Measurements from ENCODE around the gene CAMK2N1.

CAMK2N1 gene

DNA sequence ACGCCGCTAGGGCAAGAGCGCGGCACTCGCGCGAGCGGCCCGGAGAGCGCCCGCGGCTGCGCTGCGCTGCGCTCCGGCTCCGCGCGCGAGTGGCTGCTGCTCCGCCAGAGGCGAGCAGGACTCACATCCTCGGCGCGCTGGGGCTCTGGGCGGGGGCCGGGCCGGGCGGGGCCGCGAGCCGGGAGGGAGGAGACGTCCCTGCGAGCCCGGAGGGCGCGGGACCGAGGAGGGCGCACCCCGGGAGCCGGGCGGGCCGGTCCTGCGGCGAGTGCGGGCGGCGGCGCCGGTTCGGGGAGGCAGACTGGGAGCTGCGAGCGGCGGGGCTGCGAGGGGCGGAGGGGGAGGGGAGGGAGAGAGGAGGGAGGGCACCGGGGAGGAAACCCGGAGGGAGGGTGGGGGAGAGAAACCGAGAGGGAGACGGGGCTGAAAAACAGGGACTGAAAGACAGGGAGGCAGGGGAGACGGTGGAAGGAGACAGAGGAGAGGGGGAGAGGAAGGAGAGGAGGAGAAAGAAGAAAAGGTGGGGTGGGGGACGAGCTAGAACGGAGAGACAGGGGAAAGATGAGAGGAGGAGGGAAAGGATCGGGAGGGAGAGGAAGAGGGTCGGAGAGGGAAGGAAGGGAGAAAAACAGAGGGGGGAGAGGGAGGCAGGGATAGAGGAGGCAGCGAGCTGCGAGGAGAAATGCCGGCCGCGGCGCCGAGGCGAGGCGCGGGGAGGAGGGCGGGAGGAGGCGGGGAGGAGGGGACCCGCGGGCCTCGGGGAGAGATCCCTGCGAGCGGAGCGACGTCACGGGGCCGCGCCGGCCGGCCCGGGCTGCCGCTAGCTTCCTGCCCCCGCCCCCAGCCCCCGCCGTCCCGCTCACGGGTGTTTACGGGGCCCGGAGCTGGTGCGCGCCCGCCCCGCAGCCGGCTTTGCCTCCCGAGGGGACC, at the start of gene CAMK2N1:
CAMK2N1 (minus strand) TSS at position 684 of the 930 bp plus-strand sequence. CDS start 831 bp downstream, outside the sequence.
- DNase-seq (ENCODE audit: low spot score): peak; percentile 59
- TF ChIP-seq CTCF (IDR thresholded peaks at IDR 0.05; ENCODE audit: extremely low read depth, missing control alignments): no peak

GRCh38 chr1:20534659-20535417, 48.8 kb upstream of the CAMK2N1 start:
- no peak for TF ChIP-seq CTCF (IDR thresholded peaks at IDR 0.05; ENCODE audit: extremely low read depth, missing control alignments)
- DNase-seq (ENCODE audit: low spot score): no peak

GRCh38 chr1:20533635-20534034, 47.6 kb upstream of the CAMK2N1 start:
- no peak for TF ChIP-seq CTCF (IDR thresholded peaks at IDR 0.05; ENCODE audit: extremely low read depth, missing control alignments)

GRCh38 chr1:20530901-20531300, 44.9 kb upstream of the CAMK2N1 start:
- DNase-seq (ENCODE audit: low spot score): no peak
- no peak for TF ChIP-seq CTCF (IDR thresholded peaks at IDR 0.05; ENCODE audit: extremely low read depth, missing control alignments)

More at GRCh38 chr1:20533635-20534034, 47.6 kb upstream of the CAMK2N1 start:
- no peak for DNase-seq (ENCODE audit: low spot score)

DNA sequence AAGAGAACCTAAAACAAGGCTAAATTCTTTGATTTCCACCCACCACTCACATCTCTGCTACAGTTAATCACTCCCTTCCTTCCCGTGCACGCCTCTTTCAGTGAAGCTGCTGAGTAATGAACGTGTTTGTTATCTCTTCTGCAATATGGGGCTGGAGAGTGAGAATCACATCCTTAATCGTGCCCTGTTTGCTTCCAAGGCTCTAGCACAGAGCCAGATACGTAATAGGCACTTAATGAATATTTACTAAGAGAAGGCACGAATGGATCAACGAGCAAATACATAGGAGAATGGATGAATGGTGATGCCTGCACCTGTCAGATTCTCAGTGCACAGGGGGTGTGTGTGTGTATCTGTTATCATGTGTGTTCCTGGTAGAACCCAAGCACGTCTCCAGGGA, 44.3 kb upstream of the CAMK2N1 start:
- no peak for TF ChIP-seq CTCF (IDR thresholded peaks at IDR 0.05; ENCODE audit: extremely low read depth, missing control alignments)
- DNase-seq (ENCODE audit: low spot score): no peak

GRCh38 chr1:20528221-20528620, 42.2 kb upstream of the CAMK2N1 start:
- DNase-seq (ENCODE audit: low spot score): no peak

More at GRCh38 chr1:20528221-20528620, 42.2 kb upstream of the CAMK2N1 start:
- no peak for TF ChIP-seq CTCF (IDR thresholded peaks at IDR 0.05; ENCODE audit: extremely low read depth, missing control alignments)

Data from GM20000 (cell line).